ENCODE measurements around the gene ERC2. TPM values are rescaled to one million over a fixed set of nuclear protein-coding genes. Genes with fewer than 3 reads are reported as not detected.

Gene ERC2
- total and polyA plus RNA-seq, 2 donors (not counting 1 experiment from before 2014, with no cell fraction given) = 0.14 to 0.17 TPM

- H3K4me3 ChIP-seq (replicated peaks in 1 of 4; ENCODE audit: control extremely low read depth in 1 of 4, insufficient read depth in 1 of 4, low read depth in 3 of 4, low read length in 4 of 4) = no peak overlapping the region
Measured at GRCh38 chr3:55601366-55602080, 866.7 kb downstream of the ERC2 start.

GRCh38 chr3:55598224-55598623, 870.0 kb downstream of the ERC2 start:
- Histone ChIP-seq H3K4me2 (ENCODE audit: extremely low read depth, insufficient read depth, low read length) (no peak overlapping the region), H3K79me2 (ENCODE audit: control insufficient read depth, insufficient read depth, low read length) (no peaks in the 10 kb centered on the region), H3K9ac (ENCODE audit: insufficient read depth, low read length) (no peak overlapping the region), H3K9me3 (ENCODE audit: control insufficient read depth, insufficient read depth, low read depth, low read length) (no peaks in the 10 kb centered on the region), H4K20me1 (ENCODE audit: control insufficient read depth, extremely low read depth, insufficient read depth, low read length) (no peaks in the 10 kb centered on the region), H3K36me3 (ENCODE audit: control insufficient read depth, insufficient read depth, low read length) (no peaks in the 10 kb centered on the region), H3K27ac (ENCODE audit: insufficient read depth, low read length) (no peak overlapping the region), H3K27me3 (ENCODE audit: control insufficient read depth, insufficient read depth, low read length) (no peaks in the 10 kb centered on the region), H3K4me3 (replicated peaks in 1 of 4; ENCODE audit: control extremely low read depth in 1 of 4, insufficient read depth in 1 of 4, low read depth in 3 of 4, low read length in 4 of 4) (no peak overlapping the region), H2AFZ (ENCODE audit: low read length) (no peak overlapping the region), H3K4me1 (ENCODE audit: control insufficient read depth, extremely low read depth, insufficient read depth, low read length) (no peaks in the 10 kb centered on the region)
- no peak for TF ChIP-seq CTCF (conservative IDR thresholded peaks at IDR 0.05 in 1 of 2, IDR thresholded peaks at IDR 0.05 in 1 of 2; ENCODE audit: low read depth in 1 of 2, low read length in 2 of 2)
- no peak for TF ChIP-seq EZH2 (IDR thresholded peaks at IDR 0.05; ENCODE audit: low read length, missing control alignments)
- DNase-seq (ENCODE audit: low read depth in 2 of 2) = no peak

More at GRCh38 chr3:55601366-55602080, 866.7 kb downstream of the ERC2 start:
- no peak overlapping the region for H3K4me2 ChIP-seq (ENCODE audit: extremely low read depth, insufficient read depth, low read length)
- DNase-seq (ENCODE audit: low read depth in 2 of 2) = no peak
- H3K79me2 ChIP-seq (ENCODE audit: control insufficient read depth, insufficient read depth, low read length) = no peaks in the 10 kb centered on the region
- no peak overlapping the region for H3K9ac ChIP-seq (ENCODE audit: insufficient read depth, low read length)
- H3K36me3 ChIP-seq (ENCODE audit: control insufficient read depth, insufficient read depth, low read length) = no peaks in the 10 kb centered on the region
- TF ChIP-seq CTCF (conservative IDR thresholded peaks at IDR 0.05 in 1 of 2, IDR thresholded peaks at IDR 0.05 in 1 of 2; ENCODE audit: low read depth in 1 of 2, low read length in 2 of 2) (no peak), EZH2 (IDR thresholded peaks at IDR 0.05; ENCODE audit: low read length, missing control alignments) (no peak)
- H4K20me1 ChIP-seq (ENCODE audit: control insufficient read depth, extremely low read depth, insufficient read depth, low read length) = no peaks in the 10 kb centered on the region
- no peak overlapping the region for H3K27ac ChIP-seq (ENCODE audit: insufficient read depth, low read length)
- no peaks in the 10 kb centered on the region for H3K9me3 ChIP-seq (ENCODE audit: control insufficient read depth, insufficient read depth, low read depth, low read length)
- H3K27me3 ChIP-seq (ENCODE audit: control insufficient read depth, insufficient read depth, low read length) = no peaks in the 10 kb centered on the region
- H2AFZ ChIP-seq (ENCODE audit: low read length) = no peak overlapping the region
- no peaks in the 10 kb centered on the region for H3K4me1 ChIP-seq (ENCODE audit: control insufficient read depth, extremely low read depth, insufficient read depth, low read length)

GRCh38 chr3:55597641-55598040, 870.6 kb downstream of the ERC2 start:
- Histone ChIP-seq H3K9me3 (ENCODE audit: control insufficient read depth, insufficient read depth, low read depth, low read length) (no peaks in the 10 kb centered on the region), H3K9ac (ENCODE audit: insufficient read depth, low read length) (no peak overlapping the region), H3K4me1 (ENCODE audit: control insufficient read depth, extremely low read depth, insufficient read depth, low read length) (no peaks in the 10 kb centered on the region), H3K36me3 (ENCODE audit: control insufficient read depth, insufficient read depth, low read length) (no peaks in the 10 kb centered on the region), H4K20me1 (ENCODE audit: control insufficient read depth, extremely low read depth, insufficient read depth, low read length) (no peaks in the 10 kb centered on the region), H3K4me3 (replicated peaks in 1 of 4; ENCODE audit: control extremely low read depth in 1 of 4, insufficient read depth in 1 of 4, low read depth in 3 of 4, low read length in 4 of 4) (no peak overlapping the region), H2AFZ (ENCODE audit: low read length) (no peak overlapping the region), H3K79me2 (ENCODE audit: control insufficient read depth, insufficient read depth, low read length) (no peaks in the 10 kb centered on the region), H3K27ac (ENCODE audit: insufficient read depth, low read length) (no peak overlapping the region), H3K4me2 (ENCODE audit: extremely low read depth, insufficient read depth, low read length) (no peak overlapping the region), H3K27me3 (ENCODE audit: control insufficient read depth, insufficient read depth, low read length) (no peaks in the 10 kb centered on the region)
- no peak for TF ChIP-seq CTCF (conservative IDR thresholded peaks at IDR 0.05 in 1 of 2, IDR thresholded peaks at IDR 0.05 in 1 of 2; ENCODE audit: low read depth in 1 of 2, low read length in 2 of 2)
- no peak for DNase-seq (ENCODE audit: low read depth in 2 of 2)

All from fibroblast of lung (primary cell).